NCI-H2029 treated with DMSO at 0.1 percent for 48 hours (cell line): ENCODE results near the gene CUL4A.

Source experiments
- DNase-seq: peaks from one replicate; lab custom pipeline; 2025; lab: John Stamatoyannopoulos, UW

Gene CUL4A

DNA sequence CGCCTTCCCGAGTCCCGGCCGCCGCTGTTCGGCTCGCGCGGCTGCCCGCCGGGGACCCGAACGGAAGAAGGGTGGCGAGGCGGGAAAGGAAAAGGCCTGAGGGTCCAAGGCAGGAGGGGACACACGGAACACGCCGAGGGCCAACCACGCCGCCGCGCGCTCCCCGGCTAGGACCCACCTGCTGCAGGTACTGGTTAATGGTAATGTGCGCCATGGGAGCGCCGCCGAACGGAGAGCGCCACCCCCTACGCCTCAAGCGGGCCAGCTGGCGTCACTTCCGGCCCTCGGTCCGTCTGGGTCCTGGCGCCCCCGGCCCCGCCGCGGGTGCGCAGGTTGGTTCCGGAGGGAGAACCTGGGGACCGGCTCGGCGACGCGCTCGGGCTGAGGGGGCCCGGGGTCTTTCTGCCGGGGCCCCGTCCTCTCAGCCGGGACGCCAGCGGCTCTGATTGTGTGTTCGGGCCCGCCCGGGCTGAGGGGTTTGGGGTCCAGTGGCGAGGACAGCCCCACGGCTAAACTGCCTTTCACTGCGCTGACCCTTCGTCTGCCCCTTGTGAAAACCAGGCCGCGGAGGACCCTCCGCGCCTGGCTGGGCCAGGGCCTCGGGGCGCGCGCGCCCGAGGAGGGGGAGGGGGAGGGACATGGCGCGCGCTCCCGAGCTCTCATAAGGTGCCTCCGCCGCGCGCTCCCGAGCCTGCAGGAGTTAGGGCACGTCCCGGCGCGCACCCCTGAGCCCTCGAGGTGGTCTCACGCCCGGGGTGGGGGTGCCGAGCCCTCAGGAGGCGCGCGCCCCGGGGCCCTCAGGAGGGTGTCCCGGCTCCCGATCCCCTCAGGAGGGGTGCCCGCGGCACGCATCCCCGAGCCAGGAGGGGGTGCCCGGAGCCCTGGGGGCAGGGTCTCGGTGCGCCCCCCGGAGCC lies 735 bp upstream of the CUL4A start, which contains the start of gene PCID2:
TSS of gene PCID2 (minus strand) at position 249 of the 915 bp plus-strand sequence. CDS start at position 214, 35 bp downstream.
- DNase-seq, result peak; percentile 14

DNA sequence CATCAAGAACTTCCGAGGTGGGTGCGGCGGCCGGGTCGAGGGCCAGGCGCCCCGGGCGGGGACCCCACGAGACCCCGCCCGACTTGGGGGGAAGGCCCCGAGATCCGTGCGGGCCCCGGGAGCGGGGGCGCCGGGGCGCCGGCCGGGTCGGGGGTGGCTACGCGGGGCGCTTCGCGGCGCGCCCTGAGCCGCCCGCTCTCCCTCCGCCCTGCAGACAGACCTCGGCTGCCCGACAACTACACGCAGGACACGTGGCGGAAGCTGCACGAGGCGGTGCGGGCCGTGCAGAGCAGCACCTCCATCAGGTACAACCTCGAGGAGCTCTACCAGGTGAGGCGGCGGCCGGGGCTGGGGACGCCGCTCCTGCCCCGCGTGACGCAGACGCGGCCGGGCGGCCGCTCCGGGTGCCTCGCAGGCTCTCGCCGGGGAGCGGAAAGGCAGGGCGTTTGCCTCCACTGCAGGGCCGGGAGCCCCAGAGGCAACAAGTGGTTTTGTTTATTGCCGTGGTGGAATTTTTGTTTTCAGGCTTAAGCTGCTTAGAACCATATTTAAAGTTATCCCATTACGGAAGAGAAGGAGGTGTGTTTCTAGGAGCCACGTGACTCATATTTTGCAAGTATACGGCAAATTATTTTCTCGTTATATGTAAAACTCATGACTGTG lies 477 bp downstream of the CUL4A start:
- no peak for DNase-seq

DNA sequence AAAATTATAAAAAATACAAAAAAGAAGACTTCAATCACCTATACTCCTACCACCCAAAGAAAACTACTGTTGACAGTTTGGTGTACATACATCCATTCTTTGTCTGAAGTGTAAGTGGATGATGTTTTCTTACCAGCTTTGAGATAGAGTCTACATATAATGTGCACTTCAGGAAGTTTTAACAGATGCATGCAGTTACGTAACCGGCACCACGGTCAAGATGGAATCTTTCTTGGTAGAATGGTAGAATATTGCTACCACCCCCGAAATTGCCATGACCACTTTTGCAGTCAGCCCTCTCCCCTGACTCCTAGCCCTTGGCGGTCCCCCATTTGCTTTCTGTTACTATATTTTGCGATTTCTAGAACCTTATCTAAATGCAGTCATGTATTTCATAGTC lies 1.4 kb downstream of the CUL4A start:
- no peak for DNase-seq

DNA sequence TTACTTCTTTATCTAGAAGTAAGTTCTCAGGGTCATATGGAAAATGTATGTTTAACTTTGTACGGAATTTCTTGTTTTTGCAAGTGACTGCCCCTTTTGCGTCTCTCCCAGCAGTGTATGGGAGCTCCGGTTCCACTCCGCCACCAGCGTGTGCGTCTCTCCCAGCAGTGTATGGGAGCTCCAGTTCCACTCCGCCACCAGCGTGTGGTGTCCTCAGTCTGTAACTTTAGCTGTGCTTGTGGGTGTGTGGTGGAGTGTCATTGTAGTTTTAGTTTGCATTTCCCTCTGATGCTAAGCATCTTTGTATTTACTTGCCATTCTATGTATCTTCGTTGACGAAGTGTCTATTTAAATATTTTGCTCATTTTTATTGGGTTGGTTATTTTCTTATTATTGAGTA lies 2.4 kb downstream of the CUL4A start:
- no peak for DNase-seq

DNA sequence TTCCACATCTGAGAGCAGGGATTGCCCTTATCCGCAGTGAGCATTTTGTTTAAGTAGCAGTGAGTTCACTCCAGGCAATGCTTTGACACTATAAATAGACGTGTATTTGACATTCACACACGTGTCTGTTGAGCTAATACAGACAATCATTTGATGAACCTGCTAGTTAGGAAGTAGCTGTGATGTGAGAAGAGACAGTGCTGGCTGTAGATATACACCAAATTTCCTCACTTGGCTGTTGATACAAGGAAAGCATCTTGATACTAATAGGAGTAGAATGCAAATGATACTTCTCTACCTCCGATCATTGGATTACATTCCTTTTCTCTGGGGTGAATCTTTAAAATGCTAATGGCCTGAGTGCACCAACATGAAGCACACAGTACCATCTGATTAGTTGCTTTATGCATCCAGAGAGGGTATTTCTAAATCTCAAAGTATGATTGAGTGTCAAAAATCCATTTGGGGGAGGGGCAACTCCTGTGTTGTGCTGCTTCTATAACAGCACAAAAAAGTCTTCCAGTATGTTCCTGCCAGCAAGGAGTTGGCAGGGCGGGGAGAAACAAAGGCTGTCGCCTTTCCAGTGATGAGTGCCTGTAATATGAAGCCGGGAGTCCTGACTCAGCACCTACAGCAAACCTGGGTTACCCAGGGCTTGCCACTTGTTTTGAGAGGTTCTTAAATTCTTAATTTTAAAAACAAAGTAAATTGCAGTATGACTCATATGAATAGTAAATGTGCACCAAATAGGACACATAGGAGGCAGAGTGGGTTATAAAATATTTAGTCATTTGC lies 7.0 kb downstream of the CUL4A start:
- peak; percentile 56 for DNase-seq

DNA sequence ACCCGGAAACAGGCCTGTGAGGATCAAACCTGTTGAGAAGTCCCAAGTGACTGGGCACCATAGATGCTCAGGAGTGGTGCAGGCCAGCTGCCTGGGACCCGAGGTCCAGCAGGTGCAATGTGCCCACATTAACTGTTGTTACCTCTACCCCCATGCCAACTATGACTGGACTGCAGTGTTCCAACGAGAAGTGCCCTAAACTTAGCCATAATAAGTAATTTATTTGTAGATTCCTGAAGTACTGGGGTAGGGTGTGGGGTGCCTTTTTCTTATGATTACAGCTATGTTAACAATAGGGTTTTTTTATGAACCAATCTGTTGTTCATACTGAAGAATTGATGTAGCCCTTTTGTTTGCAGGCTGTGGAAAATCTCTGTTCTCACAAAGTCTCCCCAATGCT lies 9.2 kb downstream of the CUL4A start:
- no peak for DNase-seq

DNA sequence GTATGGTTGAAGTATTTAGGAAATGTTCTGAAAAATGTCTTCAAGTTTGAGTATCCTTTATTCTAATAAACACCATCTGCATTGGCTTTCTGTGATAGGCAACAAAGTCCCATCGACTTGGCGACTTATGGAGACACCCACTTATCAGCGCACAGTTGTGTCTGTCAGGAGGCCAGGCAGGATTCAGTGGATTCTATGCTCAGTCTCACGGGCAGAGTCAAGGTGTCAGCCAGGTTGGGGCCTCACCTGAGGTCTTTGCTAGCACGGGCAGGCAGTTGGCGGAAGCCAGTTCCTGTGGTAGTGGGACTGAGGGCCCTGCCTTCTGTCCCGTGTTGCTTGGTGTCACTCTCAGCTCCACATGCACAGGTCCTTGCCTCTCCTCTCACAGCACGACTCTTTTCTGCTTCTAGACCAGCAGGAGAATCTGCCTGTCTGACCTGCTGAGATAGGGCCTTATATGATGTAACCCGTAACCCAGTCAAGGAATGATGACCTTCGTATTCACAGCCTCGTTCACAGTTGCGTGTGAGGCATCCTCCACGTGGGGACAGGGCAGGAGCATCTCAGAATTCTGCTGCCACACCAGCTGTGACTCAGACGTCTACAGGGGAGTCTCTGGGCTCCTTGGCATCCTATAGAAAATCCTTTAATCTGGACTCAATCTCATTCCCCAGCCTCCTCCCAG lies 10.0 kb downstream of the CUL4A start:
- DNase-seq, result no peak

DNA sequence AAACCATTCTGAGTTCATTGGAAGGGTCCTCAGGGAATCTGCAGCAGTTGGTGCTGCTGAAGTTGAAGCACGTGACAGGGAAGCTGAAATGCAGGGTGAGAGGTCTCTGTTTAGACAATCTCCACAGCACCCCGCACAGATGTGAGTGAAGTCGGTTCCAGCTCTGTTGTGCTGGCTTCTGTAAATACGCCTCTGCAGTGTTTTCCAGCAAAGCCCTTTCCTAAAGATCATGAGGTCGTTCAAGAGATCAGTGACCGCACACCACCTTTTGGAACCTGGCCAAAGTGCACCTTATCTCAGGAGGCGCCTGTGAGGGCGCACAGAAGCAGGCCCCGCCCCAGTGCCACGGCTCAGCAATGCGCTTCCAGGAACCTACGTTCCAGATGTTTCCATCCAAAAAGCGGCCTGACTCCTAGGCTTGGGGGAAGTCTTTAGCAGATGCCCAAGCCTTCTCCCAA lies 10.8 kb downstream of the CUL4A start:
- DNase-seq, result no peak

DNA sequence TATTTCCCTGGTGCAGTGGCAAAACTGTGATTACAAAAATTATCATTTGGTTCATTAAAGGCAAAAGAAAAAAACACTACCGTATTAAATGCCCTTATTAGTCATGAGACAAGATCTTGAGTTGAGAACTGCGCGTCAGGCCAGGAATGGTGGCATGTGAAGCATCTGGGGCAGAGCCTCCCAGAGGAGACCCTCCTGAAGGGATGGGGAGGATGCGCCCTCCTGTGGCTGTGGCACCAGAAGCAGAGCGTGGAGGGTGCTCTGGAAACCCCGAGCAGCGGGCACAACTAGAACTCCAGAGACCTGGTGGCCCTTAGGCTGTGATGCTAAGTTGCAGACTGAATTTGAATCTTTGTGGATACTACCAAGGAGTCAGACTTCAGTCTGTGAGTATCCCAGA lies 11.5 kb downstream of the CUL4A start:
- DNase-seq, result no peak

DNA sequence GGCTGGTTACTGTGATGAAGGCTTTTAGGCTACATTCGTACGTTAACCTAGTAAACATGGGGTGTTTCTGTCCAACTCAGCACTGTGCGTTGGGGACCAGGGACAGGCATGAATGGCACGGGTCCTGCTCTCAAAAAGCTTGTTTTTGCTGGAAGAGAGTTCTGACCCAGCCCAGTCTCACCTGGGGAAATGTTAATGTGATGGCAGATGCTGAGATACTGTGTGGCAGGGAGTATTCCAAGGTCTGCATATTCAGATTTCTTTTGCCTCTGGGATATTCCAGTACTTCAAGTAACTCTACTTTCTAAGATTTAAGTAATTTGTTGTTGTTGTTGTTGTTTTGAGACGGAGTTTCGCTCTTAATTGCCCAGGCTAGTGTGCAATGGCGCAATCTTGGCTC lies 13.7 kb downstream of the CUL4A start:
- DNase-seq, result no peak

DNA sequence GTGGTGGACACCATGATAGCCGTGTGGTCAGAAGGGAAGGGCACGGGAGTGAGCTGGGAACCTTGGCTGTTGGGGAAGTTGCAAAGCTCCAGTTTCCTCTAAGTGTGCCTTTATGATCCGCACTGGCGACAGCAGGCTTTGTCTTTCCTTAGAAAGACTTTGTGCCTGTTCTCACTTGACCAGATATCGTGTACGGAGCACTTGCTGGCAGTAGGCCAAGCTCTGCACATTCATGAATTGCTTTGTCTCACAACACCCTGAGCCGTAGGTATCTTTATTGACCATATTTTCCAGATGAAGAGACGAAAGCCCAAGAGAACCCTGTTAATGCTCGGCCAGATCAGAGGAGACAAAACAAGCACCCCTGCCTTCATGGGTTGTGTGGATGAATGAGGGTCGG lies 15.1 kb downstream of the CUL4A start:
- no peak for DNase-seq

DNA sequence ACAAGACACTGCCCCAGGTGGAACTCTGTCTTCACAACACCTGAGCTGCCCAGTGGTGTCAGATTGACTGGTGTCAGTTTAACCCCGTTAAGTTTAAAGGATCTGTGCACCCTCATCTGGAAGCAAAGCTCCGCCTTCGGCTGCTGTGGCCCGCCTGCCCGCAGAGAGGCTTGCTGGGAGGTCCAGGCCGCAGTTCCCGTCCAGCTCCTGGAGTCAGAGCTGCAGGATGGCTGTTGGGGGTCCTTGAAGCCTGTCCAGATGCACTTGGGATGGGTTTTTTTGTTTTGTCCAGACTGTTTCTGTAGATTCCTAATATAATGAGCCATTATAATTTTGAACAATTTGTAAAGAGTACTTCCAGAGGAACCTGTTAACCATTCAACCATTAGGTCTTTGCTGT lies 16.1 kb downstream of the CUL4A start:
- DNase-seq, result no peak

DNA sequence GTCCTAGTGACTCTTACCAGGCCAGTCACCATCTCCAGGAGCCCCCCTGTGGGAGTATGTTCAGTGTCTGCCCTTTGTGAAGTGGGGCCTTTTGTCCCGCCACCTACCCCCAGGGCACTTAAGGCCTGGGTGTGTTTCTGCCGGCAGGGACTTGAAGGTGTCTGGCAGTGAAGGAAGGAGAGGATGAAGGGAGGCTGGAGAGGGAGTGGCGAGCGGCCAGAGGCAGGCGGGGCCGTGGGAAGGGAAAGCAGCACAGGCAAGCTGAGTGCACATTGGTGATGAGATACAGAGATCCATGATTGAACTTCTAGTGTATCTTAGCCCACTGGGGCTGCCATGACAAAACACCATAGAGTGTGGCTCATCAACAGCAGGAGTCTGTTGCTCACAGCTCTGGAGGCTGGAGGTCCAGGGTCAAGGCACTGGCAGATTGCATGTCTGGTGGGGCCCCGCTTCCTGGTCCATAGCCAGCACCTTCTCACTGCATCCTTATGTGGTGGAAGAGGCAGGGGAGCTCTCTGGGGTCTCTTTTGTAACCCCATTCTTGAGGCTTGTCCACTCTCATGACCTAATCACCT lies 17.5 kb downstream of the CUL4A start:
- no peak for DNase-seq

DNA sequence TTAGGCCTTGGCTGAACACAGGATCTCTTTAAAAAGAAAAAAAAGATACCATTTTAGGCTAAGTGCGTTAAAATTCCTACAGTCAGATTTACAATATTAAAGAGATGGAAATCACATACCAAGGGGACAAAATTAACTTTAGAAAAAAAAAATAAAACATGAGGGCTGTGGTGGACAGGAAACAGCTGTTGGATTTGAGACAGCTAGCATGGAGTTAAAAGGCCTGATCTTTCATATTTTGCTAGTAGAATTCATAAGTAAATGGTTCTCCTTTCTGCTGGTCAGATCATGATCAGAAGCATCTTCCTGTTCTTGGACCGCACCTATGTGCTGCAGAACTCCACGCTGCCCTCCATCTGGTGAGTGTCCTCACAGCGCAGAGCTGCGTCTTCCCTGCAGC lies 19.7 kb downstream of the CUL4A start:
- no peak for DNase-seq

DNA sequence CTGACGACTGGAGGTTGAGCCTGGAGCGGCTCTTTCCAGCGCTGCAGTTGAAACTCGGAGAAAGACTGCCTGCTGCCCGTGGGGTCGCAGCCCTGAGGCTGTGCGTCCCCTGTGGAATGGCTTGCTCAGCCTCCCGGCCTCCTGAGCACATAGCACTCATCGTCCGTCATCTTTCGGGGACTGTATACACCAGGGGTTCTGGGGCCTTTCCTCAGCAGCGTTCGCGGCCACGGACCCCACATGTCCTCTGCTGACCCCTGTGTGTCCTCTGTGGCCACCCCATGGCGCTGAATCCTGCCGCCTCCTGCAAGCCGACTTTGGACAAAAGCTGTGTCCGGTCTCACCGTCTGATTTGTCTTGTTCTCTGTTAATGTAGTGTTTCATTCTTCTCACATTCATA lies 20.4 kb downstream of the CUL4A start:
- DNase-seq, result no peak

DNA sequence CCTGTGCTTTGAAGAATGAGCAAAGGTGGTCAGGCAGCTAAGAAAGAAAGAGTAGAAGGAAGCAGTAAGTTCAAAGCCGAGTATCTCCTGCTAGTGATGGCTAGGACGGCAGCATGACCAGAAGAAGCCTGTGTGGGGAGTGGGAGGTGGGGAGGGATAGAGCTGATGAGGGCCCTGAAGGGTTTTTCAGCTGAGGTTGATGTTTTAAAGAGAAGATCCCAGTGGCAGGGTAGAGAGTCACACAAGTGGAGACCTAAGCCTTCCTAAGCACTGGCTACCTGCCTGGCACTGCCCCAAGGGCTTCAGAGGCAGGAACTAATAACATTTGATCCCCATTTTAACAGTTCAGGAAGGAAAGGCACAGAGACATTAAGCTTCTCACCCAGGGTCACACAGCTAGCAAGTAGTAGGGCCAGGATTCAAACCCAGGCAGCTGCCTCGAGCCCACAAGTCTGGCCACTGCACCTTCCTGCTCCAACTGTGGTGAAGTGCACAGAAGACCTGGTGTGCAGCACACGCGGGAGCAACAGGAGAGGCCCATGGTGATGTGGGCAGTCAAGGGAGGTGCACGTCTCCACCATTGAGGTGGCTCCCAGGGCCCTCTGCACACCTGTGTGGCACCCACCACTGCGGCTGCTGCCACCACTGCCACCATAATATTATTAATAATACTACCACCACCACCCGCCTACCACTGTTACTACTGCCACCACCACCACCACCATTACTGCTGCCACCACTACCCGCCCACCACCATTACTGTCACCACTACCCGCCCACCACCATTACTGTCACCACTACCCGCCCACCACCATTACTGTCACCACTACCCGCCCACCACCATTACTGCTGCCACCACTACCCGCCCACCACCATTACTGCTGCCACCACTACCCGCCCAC lies 22.1 kb downstream of the CUL4A start:
- DNase-seq, result no peak

DNA sequence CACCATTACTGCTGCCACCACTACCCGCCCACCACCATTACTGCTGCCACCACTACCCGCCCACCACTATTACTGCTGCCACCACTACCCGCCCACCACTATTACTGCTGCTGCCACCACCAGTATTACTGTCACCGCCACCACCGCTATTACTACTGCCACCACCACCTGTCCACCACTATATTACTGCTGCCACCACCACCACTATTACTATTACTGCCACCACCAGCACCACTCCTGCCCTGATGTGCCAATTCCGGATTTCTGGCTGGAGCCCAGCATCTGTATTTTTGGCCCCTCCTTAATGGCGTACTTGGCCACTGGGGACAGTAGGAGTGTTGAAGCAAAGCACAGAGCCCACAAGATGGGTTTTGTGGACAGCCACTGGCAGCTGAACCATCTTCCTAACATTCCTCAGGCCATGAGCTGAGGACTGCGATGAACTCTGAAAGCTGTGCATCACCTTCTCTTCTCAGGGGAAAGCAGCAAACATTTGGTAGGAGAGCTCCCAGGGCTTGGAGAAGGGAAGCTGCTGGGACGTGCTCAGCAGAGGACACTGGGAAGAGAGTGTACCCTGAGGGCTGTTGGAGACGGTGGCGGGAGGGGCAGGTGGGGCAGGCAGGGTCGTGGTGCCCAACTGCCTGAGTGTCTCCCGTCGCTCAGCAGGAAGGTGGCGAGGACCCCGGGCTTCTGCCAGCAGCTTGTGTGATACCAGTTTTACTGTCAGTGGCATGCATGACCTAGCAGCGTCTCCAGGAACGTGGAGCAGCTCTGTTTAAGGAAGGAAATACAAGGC lies 23.0 kb downstream of the CUL4A start:
- no peak for DNase-seq

DNA sequence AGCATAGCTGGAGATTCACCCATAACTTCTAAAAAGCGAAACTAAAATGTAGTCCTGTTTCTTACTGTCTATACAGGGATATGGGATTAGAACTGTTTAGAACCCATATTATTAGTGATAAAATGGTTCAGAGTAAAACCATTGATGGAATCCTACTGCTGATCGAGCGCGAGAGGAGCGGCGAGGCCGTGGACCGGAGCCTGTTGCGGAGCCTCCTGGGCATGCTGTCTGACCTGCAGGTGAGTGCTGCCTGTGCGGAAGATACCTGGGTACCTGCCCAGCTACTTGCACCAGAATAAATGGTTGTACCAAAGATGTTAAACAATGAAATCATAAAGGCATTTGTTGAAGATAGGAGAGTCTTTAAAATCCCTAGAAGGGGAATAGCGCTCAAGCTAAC lies 23.7 kb downstream of the CUL4A start:
- DNase-seq, result no peak

DNA sequence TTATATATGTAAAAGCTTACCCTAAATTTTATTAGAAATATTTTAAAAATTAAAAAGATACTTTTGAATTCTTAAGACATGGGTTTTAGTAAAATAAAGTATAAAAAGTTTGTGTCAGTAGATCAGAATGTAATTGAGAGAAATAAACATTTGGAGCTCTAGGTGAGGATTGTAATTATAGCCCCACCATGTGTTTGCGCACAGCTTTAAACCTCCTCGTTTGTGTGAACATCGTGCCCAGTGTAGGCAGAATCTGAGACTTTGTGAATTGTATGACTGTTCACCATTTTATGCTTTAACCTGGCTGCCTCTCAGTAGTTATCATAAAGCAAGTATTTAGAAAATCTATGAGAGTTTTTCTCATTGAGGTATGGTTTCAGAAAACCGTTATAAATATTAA lies 29.1 kb downstream of the CUL4A start:
- DNase-seq, result no peak

DNA sequence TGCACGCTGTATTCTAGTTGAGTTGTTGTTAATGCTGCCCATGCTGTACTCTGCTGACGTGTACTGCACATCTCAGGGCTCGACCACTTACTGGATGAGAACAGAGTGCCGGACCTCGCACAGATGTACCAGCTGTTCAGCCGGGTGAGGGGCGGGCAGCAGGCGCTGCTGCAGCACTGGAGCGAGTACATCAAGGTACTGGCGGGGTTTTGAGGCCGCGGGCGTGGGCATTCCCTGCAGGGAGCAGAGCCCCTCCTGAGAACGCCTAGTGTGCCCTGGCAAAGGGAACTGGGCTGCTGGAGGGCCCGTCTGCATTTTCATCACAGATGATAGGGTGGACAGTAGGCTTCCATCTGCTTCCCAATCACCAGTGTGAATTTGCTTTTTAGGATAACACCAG lies 29.9 kb downstream of the CUL4A start:
- DNase-seq, result no peak
